Measurements from ENCODE around the gene FMN1.

- no peak for TF ChIP-seq CTCF (IDR thresholded peaks at IDR 0.05)
- TF ChIP-seq EP300 (IDR thresholded peaks at IDR 0.05; ENCODE audit: low read depth) = no peak
Measured at GRCh38 chr15:32886459-32886858, 308.1 kb downstream of the FMN1 start.

Measured in transverse colon (tissue), 3 donors.